ENCODE data around the gene HLA-DQA1. TPM values are rescaled to one million over a fixed set of nuclear protein-coding genes. Genes with fewer than 3 reads are reported as not detected.
"Not testable (repeated sequence)": the region's sequence is repeated elsewhere in the genome, so short reads cannot be mapped to it uniquely, and the experiment has no call there.

The HLA-DQA1 gene
- total and polyA plus RNA-seq, 4 donors = 2.1 to 19.9 (median 9.3) TPM

- not testable (repeated sequence) for H3K27ac ChIP-seq (ENCODE audit: low read depth in 1 of 2, low read length in 2 of 2); H3K4me3 ChIP-seq (ENCODE audit: low read depth in 1 of 3, low read length in 3 of 3); H3K9ac ChIP-seq (ENCODE audit: low read depth in 1 of 2, low read length in 2 of 2); H3K9me3 ChIP-seq (ENCODE audit: control insufficient read depth in 4 of 4, low read length in 3 of 4); H3K36me3 ChIP-seq (ENCODE audit: control insufficient read depth in 4 of 4, insufficient read depth in 3 of 4, low read depth in 1 of 4, low read length in 3 of 4); H3K4me1 ChIP-seq (ENCODE audit: control insufficient read depth in 4 of 4, insufficient read depth in 4 of 4, low read length in 3 of 4); DNase-seq (ENCODE audit: low spot score); H3K27me3 ChIP-seq (ENCODE audit: control insufficient read depth in 4 of 4, insufficient read depth in 4 of 4, low read length in 3 of 4)
- 47% methylated on average over 5 of the region's 6 CpGs for WGBS
Observed at GRCh38 chr6:32657329-32657728, 20.1 kb downstream of the HLA-DQA1 start.

DNA sequence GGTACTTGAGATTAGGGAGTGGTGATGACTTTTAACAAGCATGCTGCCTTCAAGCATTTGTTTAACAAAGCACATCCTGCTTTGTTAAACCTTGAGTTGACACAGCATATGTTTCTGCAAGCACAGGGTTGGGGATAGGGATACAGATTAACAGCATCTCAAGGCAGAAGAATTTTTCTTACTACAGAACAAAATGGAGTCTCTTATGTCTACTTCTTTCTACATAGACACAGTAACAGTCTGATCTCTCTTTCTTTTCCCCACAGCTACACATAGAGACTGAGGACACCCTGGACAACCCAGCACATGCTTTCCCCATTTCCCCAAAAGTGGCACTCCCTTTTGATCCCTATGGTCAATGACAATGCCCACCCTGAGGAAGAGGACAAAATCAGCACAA, 20.6 kb downstream of the HLA-DQA1 start:
- H3K4me1 ChIP-seq (ENCODE audit: control insufficient read depth in 4 of 4, insufficient read depth in 4 of 4, low read length in 3 of 4); H3K27ac ChIP-seq (ENCODE audit: low read depth in 1 of 2, low read length in 2 of 2); H3K27me3 ChIP-seq (ENCODE audit: control insufficient read depth in 4 of 4, insufficient read depth in 4 of 4, low read length in 3 of 4); H3K36me3 ChIP-seq (ENCODE audit: control insufficient read depth in 4 of 4, insufficient read depth in 3 of 4, low read depth in 1 of 4, low read length in 3 of 4); H3K9ac ChIP-seq (ENCODE audit: low read depth in 1 of 2, low read length in 2 of 2); H3K4me3 ChIP-seq (ENCODE audit: low read depth in 1 of 3, low read length in 3 of 3); DNase-seq (ENCODE audit: low spot score); H3K9me3 ChIP-seq (ENCODE audit: control insufficient read depth in 4 of 4, low read length in 3 of 4): not testable (repeated sequence)

- no peak for DNase-seq (ENCODE audit: low spot score)
- Histone ChIP-seq H3K27me3 (ENCODE audit: control insufficient read depth in 4 of 4, insufficient read depth in 4 of 4, low read length in 3 of 4) (no peaks in the 10 kb centered on the region), H3K36me3 (ENCODE audit: control insufficient read depth in 4 of 4, insufficient read depth in 3 of 4, low read depth in 1 of 4, low read length in 3 of 4) (no peaks in the 10 kb centered on the region), H3K4me3 (ENCODE audit: low read depth in 1 of 3, low read length in 3 of 3) (no peak overlapping the region), H3K9ac (ENCODE audit: low read depth in 1 of 2, low read length in 2 of 2) (no peak overlapping the region), H3K9me3 (ENCODE audit: control insufficient read depth in 4 of 4, low read length in 3 of 4) (no peaks in the 10 kb centered on the region), H3K4me1 (ENCODE audit: control insufficient read depth in 4 of 4, insufficient read depth in 4 of 4, low read length in 3 of 4) (no peaks in the 10 kb centered on the region), H3K27ac (ENCODE audit: low read depth in 1 of 2, low read length in 2 of 2) (no peak overlapping the region)
- 59% methylated on average over 6 of the region's 6 CpGs for WGBS
- TF ChIP-seq HNF4G (IDR thresholded peaks at IDR 0.05) (no peak), CTCF (IDR thresholded peaks at IDR 0.05; ENCODE audit: low read depth, low read length, missing input control) (no peak), RAD21 (IDR thresholded peaks at IDR 0.05) (no peak), YY1 (IDR thresholded peaks at IDR 0.05) (no peak), FOXA1 (IDR thresholded peaks at IDR 0.05) (no peak), SP1 (IDR thresholded peaks at IDR 0.05) (no peak), TAF1 (conservative IDR thresholded peaks at IDR 0.05) (no peak), EGR1 (IDR thresholded peaks at IDR 0.05; ENCODE audit: low read depth in 2 of 2) (no peak), MAX (IDR thresholded peaks at IDR 0.05) (no peak), NR2F2 (IDR thresholded peaks at IDR 0.05) (no peak), ZBTB33 (IDR thresholded peaks at IDR 0.05) (no peak), JUND (IDR thresholded peaks at IDR 0.05) (no peak), HNF4A (conservative IDR thresholded peaks at IDR 0.05) (no peak), FOXA2 (IDR thresholded peaks at IDR 0.05) (no peak), RXRA (IDR thresholded peaks at IDR 0.05) (no peak), GABPA (IDR thresholded peaks at IDR 0.05 in 1 of 2, conservative IDR thresholded peaks at IDR 0.05 in 1 of 2) (no peak)
- TF ChIP-seq, protein P1, sequence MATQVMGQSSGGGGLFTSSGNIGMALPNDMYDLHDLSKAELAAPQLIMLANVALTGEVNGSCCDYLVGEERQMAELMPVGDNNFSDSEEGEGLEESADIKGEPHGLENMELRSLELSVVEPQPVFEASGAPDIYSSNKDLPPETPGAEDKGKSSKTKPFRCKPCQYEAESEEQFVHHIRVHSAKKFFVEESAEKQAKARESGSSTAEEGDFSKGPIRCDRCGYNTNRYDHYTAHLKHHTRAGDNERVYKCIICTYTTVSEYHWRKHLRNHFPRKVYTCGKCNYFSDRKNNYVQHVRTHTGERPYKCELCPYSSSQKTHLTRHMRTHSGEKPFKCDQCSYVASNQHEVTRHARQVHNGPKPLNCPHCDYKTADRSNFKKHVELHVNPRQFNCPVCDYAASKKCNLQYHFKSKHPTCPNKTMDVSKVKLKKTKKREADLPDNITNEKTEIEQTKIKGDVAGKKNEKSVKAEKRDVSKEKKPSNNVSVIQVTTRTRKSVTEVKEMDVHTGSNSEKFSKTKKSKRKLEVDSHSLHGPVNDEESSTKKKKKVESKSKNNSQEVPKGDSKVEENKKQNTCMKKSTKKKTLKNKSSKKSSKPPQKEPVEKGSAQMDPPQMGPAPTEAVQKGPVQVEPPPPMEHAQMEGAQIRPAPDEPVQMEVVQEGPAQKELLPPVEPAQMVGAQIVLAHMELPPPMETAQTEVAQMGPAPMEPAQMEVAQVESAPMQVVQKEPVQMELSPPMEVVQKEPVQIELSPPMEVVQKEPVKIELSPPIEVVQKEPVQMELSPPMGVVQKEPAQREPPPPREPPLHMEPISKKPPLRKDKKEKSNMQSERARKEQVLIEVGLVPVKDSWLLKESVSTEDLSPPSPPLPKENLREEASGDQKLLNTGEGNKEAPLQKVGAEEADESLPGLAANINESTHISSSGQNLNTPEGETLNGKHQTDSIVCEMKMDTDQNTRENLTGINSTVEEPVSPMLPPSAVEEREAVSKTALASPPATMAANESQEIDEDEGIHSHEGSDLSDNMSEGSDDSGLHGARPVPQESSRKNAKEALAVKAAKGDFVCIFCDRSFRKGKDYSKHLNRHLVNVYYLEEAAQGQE (IDR thresholded peaks at IDR 0.05) = no peak
- TF ChIP-seq, protein P2, sequence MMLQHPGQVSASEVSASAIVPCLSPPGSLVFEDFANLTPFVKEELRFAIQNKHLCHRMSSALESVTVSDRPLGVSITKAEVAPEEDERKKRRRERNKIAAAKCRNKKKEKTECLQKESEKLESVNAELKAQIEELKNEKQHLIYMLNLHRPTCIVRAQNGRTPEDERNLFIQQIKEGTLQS (IDR thresholded peaks at IDR 0.05) = no peak
Observed at GRCh38 chr6:32658268-32658897, 21.2 kb downstream of the HLA-DQA1 start.

Measured in liver (tissue), 9 donors.